Stimulated activated memory B cell treated with anti-CD40 and anti-IgM and Interleukin-4, amounts not matched to agents 10 μg/mL and 1 μg/mL and 100 μg/mL, for 72 hours (primary cell): Measurements from ENCODE around the gene PITX2.
A peak's percentile ranks its signal among the peaks of the same experiment; 100 is the strongest.

Experiments
- ATAC-seq: fragments of 150-1000 bp; cut with Tn5 transposase; 2 replicates; pipeline ENCODE4 v1.10.0; 2021
- H3K27ac Mint-ChIP-seq: one replicate; pipeline ENCODE4 v1.8.0; 2022; ENCODE audit warnings: mild to moderate bottlenecking, mixed read lengths
- H3K27me3 Mint-ChIP-seq: one replicate; pipeline ENCODE4 v1.8.0; 2022; ENCODE audit warnings: mixed read lengths
- H3K36me3 Mint-ChIP-seq: one replicate; pipeline ENCODE4 v1.8.0; 2022; ENCODE audit warnings: mixed read lengths
- H3K4me1 Mint-ChIP-seq: one replicate; pipeline ENCODE4 v1.8.0; 2022; ENCODE audit warnings: mixed read lengths
- H3K4me3 Mint-ChIP-seq: one replicate; pipeline ENCODE4 v1.8.0; 2022; ENCODE audit warnings: mild to moderate bottlenecking, moderate library complexity, mixed read lengths
- H3K9me3 Mint-ChIP-seq: one replicate; pipeline ENCODE4 v1.8.0; 2022; ENCODE audit warnings: mixed read lengths

Gene PITX2

DNA sequence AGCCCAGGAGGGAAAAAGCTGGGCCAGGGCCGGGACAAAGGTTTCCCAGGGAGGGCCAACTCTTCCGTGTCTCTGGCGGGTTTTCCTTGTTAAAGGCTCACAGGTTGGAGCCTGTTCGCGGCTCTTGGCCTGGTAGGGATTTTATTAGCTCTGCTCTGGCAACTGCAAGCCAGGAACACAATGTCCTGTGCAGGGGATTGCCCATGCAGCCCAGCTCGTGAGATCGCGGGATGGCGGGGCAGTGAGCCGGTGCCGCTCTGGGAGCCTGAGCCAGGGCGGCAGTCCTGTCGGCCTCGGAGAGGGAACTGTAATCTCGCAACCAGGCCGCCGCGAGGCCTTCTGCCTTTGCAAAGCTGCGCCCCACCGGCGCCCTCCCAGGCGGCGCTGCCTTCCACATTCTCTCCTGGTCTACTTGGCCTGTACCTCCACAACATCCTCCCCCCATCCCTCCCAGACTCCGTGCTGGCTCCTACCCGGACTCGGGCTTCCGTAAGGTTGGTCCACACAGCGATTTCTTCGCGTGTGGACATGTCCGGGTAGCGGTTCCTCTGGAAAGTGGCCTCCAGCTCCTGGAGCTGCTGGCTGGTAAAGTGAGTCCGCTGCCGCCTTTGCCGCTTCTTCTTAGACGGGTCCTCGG, 2.1 kb downstream of the PITX2 start:
- no peak for ATAC-seq
- Mint-ChIP-seq H3K36me3 (no peaks in the 10 kb centered on the region), H3K4me1 (peaks cover 6% of the 10 kb centered on the region), H3K9me3 (no peaks in the 10 kb centered on the region), H3K27ac (no peak overlapping the region), H3K27me3 (peaks cover 100% of the 10 kb centered on the region), H3K4me3 (no peak overlapping the region)

- no peak for ATAC-seq
- H3K27me3 Mint-ChIP-seq: peaks cover 100% of the 10 kb centered on the region
- no peaks in the 10 kb centered on the region for H3K36me3 Mint-ChIP-seq
- peaks cover 6% of the 10 kb centered on the region for H3K4me1 Mint-ChIP-seq
- H3K27ac Mint-ChIP-seq: no peak overlapping the region
- H3K9me3 Mint-ChIP-seq: no peaks in the 10 kb centered on the region
- H3K4me3 Mint-ChIP-seq: no peak overlapping the region
These were observed 2.6 kb downstream of the PITX2 start for GRCh38 chr4:110620322-110620690.

DNA sequence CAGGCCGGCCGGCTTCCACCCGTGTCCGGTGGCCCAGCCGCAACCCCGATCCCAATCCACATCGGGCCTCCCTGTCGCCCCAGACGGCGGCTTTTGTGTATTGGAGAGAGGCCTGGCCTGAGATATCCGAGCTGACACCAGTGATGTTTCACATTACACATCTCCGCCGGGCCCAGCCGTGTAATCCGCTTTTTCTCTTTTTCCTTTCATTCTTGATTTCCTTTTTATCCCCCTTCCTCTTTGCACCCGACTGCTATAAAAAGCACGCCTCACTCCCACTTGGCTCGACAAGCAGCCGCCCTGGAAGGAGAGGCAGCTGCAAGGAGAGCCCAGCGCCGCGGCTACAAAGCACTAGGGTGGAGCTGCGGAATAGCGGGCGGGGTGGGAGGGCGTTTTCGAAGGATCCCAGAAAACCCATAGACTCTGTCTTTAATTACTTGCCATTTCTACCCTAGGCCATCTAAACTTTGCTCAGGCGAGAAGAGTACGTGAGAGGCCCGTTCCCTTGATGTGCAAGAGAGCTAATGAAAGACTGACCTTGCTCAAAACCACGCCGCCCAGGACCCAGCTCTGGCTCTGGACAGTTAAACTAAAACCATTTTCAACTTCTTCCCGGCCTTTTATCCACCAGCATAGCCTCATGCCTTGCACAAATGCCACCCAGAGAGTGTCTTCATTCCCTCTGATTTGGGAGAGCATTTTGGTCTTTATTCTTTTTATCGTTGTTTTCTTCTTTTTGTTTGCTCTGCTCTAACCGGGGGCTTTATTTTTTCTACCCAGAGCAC, 3.2 kb downstream of the PITX2 start:
- Mint-ChIP-seq H3K9me3 (no peaks in the 10 kb centered on the region), H3K27ac (no peak overlapping the region), H3K4me1 (peaks cover 6% of the 10 kb centered on the region), H3K27me3 (peaks cover 100% of the 10 kb centered on the region), H3K36me3 (no peaks in the 10 kb centered on the region), H3K4me3 (peak overlapping the region; percentile 8)
- ATAC-seq: no peak

- no peaks in the 10 kb centered on the region for H3K9me3 Mint-ChIP-seq
- H3K36me3 Mint-ChIP-seq: no peaks in the 10 kb centered on the region
- no peak overlapping the region for H3K27ac Mint-ChIP-seq
- peaks cover 100% of the 10 kb centered on the region for H3K27me3 Mint-ChIP-seq
- no peak overlapping the region for H3K4me3 Mint-ChIP-seq
- ATAC-seq: no peak
- H3K4me1 Mint-ChIP-seq: peaks cover 6% of the 10 kb centered on the region
These were observed 4.1 kb downstream of the PITX2 start for GRCh38 chr4:110618581-110619462.

DNA sequence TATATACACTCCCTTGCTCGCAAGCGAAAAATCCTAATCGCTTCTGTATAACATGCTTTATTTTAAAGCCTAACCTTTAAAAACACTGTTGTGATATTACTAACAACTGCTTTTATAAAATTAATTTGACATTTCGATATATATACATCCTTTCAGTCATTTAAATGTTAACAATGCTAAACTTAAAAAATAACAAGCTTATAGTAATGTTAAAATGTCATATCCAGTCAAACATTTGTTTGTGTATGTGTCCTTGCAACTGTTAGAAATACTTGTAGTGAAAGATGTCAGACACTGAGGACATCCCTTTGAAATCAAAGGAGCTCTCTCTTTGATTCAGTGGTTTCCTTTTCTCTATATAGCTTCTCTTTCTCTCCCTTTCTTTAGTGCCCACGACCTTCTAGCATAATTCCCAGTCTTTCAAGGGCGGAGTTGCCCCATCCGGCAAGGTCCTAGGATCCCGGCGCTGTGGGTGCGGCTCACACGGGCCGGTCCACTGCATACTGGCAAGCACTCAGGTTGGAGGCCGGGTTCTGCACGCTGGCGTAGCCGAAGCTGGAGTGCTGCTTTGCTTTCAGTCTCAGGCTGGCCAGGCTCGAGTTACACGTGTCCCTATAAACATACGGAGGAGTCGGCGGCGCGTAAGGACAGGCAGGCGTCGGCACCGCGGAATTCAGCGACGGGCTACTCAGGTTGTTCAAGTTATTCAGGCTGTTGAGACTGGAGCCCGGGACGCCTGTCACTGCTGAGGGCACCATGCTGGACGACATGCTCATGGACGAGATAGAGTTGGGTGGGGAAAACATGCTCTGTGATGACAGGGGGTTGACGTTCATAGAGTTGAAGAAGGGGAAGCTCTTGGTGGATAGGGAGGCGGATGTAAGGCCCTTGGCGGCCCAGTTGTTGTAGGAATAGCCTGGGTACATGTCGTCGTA, 5.0 kb downstream of the PITX2 start:
- no peak for ATAC-seq
- H3K4me1 Mint-ChIP-seq: peaks cover 6% of the 10 kb centered on the region
- no peaks in the 10 kb centered on the region for H3K9me3 Mint-ChIP-seq
- peaks cover 93% of the 10 kb centered on the region for H3K27me3 Mint-ChIP-seq
- H3K4me3 Mint-ChIP-seq: no peak overlapping the region
- no peaks in the 10 kb centered on the region for H3K36me3 Mint-ChIP-seq
- H3K27ac Mint-ChIP-seq: no peak overlapping the region

- no peaks in the 10 kb centered on the region for H3K9me3 Mint-ChIP-seq
These were observed 5.7 kb downstream of the PITX2 start for GRCh38 chr4:110617075-110617640.

GRCh38 chr4:110616238-110617074, 6.4 kb downstream of the PITX2 start:
- Mint-ChIP-seq H3K4me3 (no peak overlapping the region), H3K27me3 (peaks cover 93% of the 10 kb centered on the region), H3K27ac (no peak overlapping the region), H3K4me1 (peaks cover 6% of the 10 kb centered on the region), H3K36me3 (no peaks in the 10 kb centered on the region), H3K9me3 (no peaks in the 10 kb centered on the region)
- no peak for ATAC-seq

More at GRCh38 chr4:110617075-110617640, 5.7 kb downstream of the PITX2 start:
- no peak overlapping the region for H3K4me3 Mint-ChIP-seq
- no peaks in the 10 kb centered on the region for H3K36me3 Mint-ChIP-seq
- peaks cover 93% of the 10 kb centered on the region for H3K27me3 Mint-ChIP-seq
- H3K27ac Mint-ChIP-seq: no peak overlapping the region
- no peak for ATAC-seq
- peaks cover 6% of the 10 kb centered on the region for H3K4me1 Mint-ChIP-seq

DNA sequence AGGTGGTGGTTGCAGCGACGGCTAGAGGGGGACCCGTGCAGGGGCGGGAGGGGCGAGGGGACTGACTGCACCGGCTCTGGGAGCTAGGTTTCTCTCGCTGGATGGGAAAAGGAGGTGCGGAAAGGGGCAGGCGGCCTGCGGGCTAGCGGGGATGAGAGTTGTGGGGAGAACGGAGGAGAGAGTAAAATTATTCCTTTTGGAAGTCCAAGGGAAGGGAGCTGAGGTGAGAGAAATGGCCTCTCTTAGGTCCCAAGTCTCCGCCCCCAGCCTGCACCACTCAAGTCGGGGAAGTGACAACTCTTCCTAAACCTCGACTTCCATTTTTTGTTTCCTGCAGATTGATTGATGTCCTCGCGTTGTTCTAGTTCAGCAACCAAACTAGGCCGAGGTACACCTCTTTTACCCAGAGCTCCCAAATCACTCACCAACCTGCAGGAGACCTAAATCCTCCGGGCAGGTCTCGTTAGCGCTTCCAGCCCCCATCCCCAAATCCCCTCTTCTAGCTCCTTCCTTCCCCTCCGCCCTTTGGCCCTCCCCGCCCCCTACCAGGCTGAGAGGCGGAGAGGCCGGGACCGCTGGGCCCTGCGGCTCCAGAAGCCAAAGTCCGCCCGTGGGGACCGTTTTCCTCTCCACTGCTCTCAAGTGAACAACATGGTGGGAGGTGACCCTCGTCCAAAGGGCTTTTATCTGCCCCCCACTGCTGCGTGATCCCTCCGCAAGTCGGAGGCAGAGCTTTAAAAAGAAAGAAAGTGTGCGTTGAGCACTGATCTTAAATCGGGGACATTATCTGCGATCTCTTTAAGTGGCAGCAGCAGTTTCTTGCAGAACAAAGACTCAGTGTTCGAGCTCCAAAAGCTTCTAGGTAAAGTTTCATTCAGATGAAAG, 7.3 kb downstream of the PITX2 start:
- Mint-ChIP-seq H3K9me3 (no peaks in the 10 kb centered on the region), H3K36me3 (no peaks in the 10 kb centered on the region), H3K27ac (no peak overlapping the region), H3K27me3 (peaks cover 93% of the 10 kb centered on the region), H3K4me1 (peaks cover 6% of the 10 kb centered on the region), H3K4me3 (no peak overlapping the region)
- no peak for ATAC-seq

DNA sequence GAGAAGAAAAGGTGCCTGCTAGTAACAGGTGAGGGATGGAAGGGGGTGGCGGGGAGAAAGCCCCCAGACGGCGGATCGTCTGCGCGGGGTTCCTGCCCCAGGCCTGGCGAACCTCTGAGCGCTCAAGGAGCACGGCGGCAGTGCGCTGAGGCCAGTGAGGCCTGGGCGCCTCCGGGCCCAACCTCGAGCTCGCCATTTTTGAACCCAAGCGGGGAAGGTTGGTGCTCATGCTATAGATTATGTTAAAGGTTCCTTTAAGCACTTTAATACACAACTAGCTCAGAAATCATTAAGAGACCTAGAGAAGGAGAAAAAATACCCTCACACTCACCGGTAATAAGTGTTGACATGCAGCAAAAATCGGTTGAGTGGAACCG, 7.9 kb downstream of the PITX2 start:
- H3K36me3 Mint-ChIP-seq: no peaks in the 10 kb centered on the region
- peaks cover 6% of the 10 kb centered on the region for H3K4me1 Mint-ChIP-seq
- no peak overlapping the region for H3K27ac Mint-ChIP-seq
- H3K9me3 Mint-ChIP-seq: no peaks in the 10 kb centered on the region
- H3K4me3 Mint-ChIP-seq: no peak overlapping the region
- peaks cover 93% of the 10 kb centered on the region for H3K27me3 Mint-ChIP-seq
- no peak for ATAC-seq

GRCh38 chr4:110614173-110614963, 8.5 kb downstream of the PITX2 start:
- H3K9me3 Mint-ChIP-seq: no peaks in the 10 kb centered on the region
- H3K27me3 Mint-ChIP-seq: peaks cover 93% of the 10 kb centered on the region
- ATAC-seq: no peak
- no peak overlapping the region for H3K27ac Mint-ChIP-seq
- no peak overlapping the region for H3K4me3 Mint-ChIP-seq
- peaks cover 1% of the 10 kb centered on the region for H3K4me1 Mint-ChIP-seq
- no peaks in the 10 kb centered on the region for H3K36me3 Mint-ChIP-seq

- peaks cover 93% of the 10 kb centered on the region for H3K27me3 Mint-ChIP-seq
- no peak overlapping the region for H3K4me3 Mint-ChIP-seq
- no peaks in the 10 kb centered on the region for H3K36me3 Mint-ChIP-seq
- no peak overlapping the region for H3K27ac Mint-ChIP-seq
- H3K4me1 Mint-ChIP-seq: no peaks in the 10 kb centered on the region
- ATAC-seq: no peak
- H3K9me3 Mint-ChIP-seq: no peaks in the 10 kb centered on the region
These were observed 9.1 kb downstream of the PITX2 start for GRCh38 chr4:110613745-110614144.

DNA sequence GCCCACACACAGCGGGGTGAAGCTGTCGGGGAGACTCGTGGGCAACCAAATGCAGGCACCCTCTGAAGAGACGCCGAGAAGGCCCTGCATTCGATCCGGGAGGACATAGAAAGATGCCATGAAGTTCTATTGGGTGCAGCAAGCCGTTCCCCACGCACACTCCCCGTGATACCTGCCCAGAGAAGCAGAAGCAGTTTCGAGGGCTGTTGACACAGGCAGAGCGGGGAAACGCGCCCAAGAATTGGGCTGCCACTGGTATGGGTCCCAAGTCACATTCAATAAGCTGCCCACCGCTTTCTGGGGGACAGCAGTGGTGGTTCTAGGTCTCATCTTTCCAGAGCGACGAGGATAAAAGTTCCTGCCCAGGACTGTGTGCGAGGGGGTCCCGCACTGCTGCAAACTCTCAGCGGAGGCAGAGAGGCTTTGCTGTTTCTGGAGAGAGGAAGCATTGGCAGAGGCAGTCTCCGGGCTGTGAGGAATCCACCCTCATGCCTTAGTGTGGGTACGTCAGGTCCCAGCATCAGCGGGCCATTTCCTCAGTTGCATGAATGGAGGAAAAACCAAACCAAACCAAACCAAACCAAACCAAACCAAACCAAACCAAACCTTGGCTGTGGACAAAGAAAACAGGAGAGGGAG, 10.1 kb downstream of the PITX2 start:
- no peak for ATAC-seq
- H3K4me3 Mint-ChIP-seq: no peak overlapping the region
- H3K27me3 Mint-ChIP-seq: peaks cover 93% of the 10 kb centered on the region
- no peaks in the 10 kb centered on the region for H3K36me3 Mint-ChIP-seq
- H3K27ac Mint-ChIP-seq: no peak overlapping the region
- H3K9me3 Mint-ChIP-seq: no peaks in the 10 kb centered on the region
- no peaks in the 10 kb centered on the region for H3K4me1 Mint-ChIP-seq
